22Rv1 (cell line): ENCODE results near the gene CITED4.

Experiments
- H3K27ac ChIP-seq: fragments of 450-650 bp; 2 replicates; pipeline ENCODE4 v1.5.1; 2017
- CTCF ChIP-seq: fragments of 450-650 bp; IDR thresholded peaks from 2 replicates; pipeline ENCODE4 v1.5.1; 2017; ENCODE audit warnings: mild to moderate bottlenecking
- ZFX ChIP-seq: fragments of 450-650 bp; IDR thresholded peaks from 2 replicates; pipeline ENCODE4 v1.6.1; 2017; ENCODE audit warnings: antibody characterized with exemption, borderline replicate concordance

The CITED4 gene

GRCh38 chr1:40822890-40823289 is 39.3 kb downstream of the CITED4 start:
- H3K27ac ChIP-seq = no peak overlapping the region
- TF ChIP-seq CTCF (no peak), ZFX (no peak)

- H3K27ac ChIP-seq = no peak overlapping the region
- no peak for TF ChIP-seq ZFX
- no peak for TF ChIP-seq CTCF
Measured at GRCh38 chr1:40820911-40821693, 41.1 kb downstream of the CITED4 start.

- H3K27ac ChIP-seq = no peak overlapping the region
- no peak for TF ChIP-seq ZFX
- TF ChIP-seq CTCF = no peak
Measured at GRCh38 chr1:40820251-40820797, 41.8 kb downstream of the CITED4 start.

- TF ChIP-seq CTCF (no peak), ZFX (no peak)
- H3K27ac ChIP-seq = no peak overlapping the region
Measured at GRCh38 chr1:40819101-40819500, 43.1 kb downstream of the CITED4 start.

- H3K27ac ChIP-seq = no peak overlapping the region
- TF ChIP-seq ZFX (no peak), CTCF (no peak)
Measured at GRCh38 chr1:40818264-40818961, 43.8 kb downstream of the CITED4 start.

- no peak overlapping the region for H3K27ac ChIP-seq
- TF ChIP-seq CTCF (no peak), ZFX (no peak)
Measured at GRCh38 chr1:40817791-40818263, 44.3 kb downstream of the CITED4 start.

GRCh38 chr1:40815420-40815819 is 46.7 kb downstream of the CITED4 start:
- no peak for TF ChIP-seq CTCF
- TF ChIP-seq ZFX = no peak
- no peak overlapping the region for H3K27ac ChIP-seq
